ENCODE data around the gene LSM14B.
"Not testable (repeated sequence)": the region's sequence is repeated elsewhere in the genome, so short reads cannot be mapped to it uniquely, and the experiment has no call there.

The LSM14B gene

DNA sequence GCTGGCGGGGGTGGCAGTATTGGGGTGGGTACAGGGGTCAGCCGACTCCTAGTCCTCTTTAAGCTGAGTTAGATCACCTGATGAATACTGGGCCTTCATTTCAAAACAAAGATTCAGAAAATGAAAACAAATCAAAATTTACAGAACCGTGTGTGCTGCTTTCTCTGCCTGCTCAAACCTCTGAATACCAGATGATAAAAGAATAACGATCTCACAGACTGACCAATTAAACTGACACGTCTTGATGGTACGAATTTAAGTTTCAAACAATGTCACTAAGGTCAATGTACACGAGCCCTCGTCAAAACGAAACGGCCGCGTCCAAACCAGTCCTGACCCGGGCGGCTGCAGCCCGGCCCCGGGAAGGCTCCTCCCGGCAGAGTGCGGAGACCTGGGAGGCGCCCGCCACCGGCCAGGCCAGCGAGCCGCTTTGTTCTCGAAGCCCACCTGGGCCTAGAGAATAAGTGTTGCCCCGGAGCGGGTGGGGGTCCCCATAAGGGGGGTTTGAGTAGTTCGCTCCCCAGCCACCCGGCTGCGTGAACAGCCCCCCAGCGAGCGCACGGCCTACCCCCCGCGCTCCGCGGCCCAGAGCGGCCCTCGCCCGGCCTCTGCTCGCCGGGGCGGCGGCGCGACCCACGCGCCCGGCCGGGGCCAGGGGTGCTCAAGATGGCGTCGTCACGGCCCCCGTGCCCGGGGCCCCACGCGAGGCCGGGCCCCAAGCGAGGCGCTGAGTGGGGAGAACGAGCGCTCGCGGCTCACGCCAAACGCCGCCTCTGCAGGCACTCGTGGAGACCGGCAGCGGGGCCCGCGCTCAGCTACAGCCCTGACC lies 20.2 kb downstream of the LSM14B start:
- intact Hi-C loops (cut with DNase I) = loop anchor here (2.0 to 10.0 kb wide), 3 partner anchors 20 to 92 kb away; partner anchors contain the start of genes LSM14B, OSBPL2 and TAF4
- DNase-seq = peak in 10 of 42 donors; percentile 13 to 53 (median 30)

- peak; percentile 52 to 94 (median 90) for DNase-seq
- intact Hi-C loops (cut with DNase I) = loop anchor here (2.0 to 10.0 kb wide), 3 partner anchors 21 to 91 kb away; partner anchors contain the start of genes LSM14B, OSBPL2 and TAF4
These were observed 21.0 kb downstream of the LSM14B start, which contains the start of the genes PSMA7 and SS18L1 for GRCh38 chr20:62143081-62143956. Gene PSMA7 (minus strand): TSS chr20:62143394. CDS start chr20:62143303, 91 bp downstream. Gene SS18L1 (plus strand): TSS chr20:62143769. CDS start chr20:62143821, 52 bp downstream.

- DNase-seq = peak in 41 of 42 donors; percentile 33 to 84 (median 67)
- intact Hi-C loops (cut with DNase I) = loop anchor here (2.0 to 10.0 kb wide), 3 partner anchors 21 to 91 kb away; partner anchors contain the start of genes LSM14B, OSBPL2 and TAF4
These were observed 21.9 kb downstream of the LSM14B start for GRCh38 chr20:62143957-62144825.

- no peak for DNase-seq
- intact Hi-C loops (cut with DNase I) = loop anchor here (10.0 kb wide), 1 partner anchor 89 kb away; the partner anchor contains the start of gene OSBPL2
These were observed 23.4 kb downstream of the LSM14B start for GRCh38 chr20:62145688-62146018.

DNA sequence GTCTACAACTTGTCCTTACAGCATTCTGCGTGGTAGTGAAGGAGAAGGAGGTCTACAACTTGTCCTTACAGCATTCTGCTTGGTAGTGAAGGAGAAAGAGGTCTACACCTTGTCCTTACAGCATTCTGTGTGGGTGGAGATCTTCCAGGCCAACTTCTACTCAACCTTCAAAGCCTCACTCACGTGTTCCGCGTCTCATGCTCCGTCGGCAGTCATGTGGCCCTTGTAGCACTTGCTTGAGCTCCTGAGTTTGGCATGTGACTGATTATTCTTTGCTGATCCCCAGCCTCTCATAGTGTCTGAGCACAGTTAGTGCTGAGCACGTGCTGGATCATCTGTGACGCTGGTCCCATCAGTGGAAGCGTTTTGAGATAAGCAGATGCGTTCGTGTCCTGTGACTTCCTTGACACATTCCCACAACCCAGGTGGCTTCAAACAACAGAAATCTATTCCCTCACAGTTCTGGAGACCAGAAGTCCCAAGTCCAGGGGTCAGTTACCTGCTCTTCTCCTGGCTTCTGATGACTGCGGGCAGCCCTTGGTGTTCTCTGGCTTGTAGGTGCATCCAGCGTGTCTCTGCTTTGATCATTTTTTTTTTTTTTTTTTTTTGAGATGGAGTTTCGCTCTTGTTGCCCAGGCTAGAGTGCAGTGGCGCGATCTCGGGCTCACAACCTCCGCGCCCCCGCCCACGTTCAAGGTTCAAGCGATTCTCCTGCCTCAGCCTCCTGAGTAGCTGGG lies 23.9 kb downstream of the LSM14B start:
- intact Hi-C loops (cut with DNase I) = loop anchor here (10.0 kb wide), 1 partner anchor 89 kb away; the partner anchor contains the start of gene OSBPL2
- DNase-seq = no peak

GRCh38 chr20:62147125-62147524 lies 24.9 kb downstream of the LSM14B start:
- no peak for DNase-seq
- intact Hi-C loops (cut with DNase I) = loop anchor here (10.0 kb wide), 1 partner anchor 88 kb away; the partner anchor contains the start of gene OSBPL2

DNA sequence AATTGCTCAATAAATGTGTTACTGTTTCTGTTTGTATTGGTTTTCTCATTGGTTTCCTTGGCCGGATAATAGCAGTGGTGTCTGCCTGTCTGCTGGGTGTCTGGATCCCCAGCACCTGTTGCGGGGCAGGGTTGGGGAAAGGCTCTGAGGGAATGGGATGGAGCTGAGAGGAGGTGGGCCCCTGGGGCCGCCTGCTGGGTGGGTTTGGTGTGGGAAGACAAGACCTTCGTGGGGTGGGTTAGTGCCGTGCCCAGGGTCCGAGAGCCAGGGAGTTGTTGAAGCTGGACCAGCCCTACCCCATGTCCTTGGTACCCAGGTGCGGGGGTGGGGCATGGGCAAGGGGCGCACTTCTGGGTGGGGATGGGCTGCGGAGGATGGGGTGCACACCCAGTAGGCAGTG lies 25.3 kb downstream of the LSM14B start:
- intact Hi-C loops (cut with DNase I) = loop anchor here (10.0 kb wide), 1 partner anchor 87 kb away; the partner anchor contains the start of gene OSBPL2
- DNase-seq = no peak

DNA sequence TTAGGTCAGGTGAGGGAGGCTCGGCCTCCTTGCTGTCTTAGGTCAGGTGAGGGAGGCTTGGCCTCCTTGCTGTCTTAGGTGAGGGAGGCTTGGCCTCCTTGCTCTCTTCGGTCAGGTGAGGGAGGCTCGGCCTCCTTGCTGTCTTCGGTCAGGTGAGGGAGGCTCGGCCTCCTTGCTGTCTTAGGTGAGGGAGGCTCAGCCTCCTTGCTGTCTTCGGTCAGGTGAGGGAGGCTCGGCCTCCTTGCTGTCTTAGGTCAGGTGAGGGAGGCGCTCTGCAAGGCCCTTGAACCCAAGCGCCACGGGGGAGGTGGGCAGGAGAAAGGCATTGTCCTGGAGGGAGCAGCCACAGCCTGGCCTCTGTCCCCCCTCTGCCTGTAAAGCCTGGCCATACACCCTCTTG lies 26.1 kb downstream of the LSM14B start:
- intact Hi-C loops (cut with DNase I) = loop anchor here (10.0 kb wide), 1 partner anchor 86 kb away; the partner anchor contains the start of gene OSBPL2
- not testable (repeated sequence) for DNase-seq

DNA sequence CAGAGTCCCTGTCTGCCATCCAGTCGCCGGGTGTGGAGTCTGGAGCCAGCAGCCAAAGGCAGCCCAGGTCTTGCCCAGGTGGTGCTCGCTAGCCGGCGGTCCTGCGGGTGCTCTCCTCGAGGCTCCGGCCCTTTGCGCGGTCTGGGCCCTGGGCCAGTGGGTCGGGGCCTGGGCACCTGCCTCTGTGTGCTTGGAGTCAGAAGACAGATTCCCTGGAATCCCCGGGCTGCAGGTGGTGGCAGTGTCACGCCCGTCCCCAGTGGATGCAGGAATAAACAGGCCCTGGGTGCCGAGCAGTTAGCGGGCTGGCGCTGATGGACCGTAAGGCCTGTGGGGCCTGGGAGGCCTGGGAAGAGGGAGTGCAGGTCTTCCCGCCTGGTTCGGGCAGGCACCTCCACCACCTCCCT lies 26.6 kb downstream of the LSM14B start:
- intact Hi-C loops (cut with DNase I) = loop anchor here (10.0 kb wide), 1 partner anchor 86 kb away; the partner anchor contains the start of gene OSBPL2
- no peak for DNase-seq

- DNase-seq = peak in 12 of 42 donors; percentile 22 to 57 (median 41)
- intact Hi-C loops (cut with DNase I) = loop anchor here (10.0 kb wide), 1 partner anchor 85 kb away; the partner anchor contains the start of gene OSBPL2
These were observed 27.4 kb downstream of the LSM14B start for GRCh38 chr20:62149532-62150309.

DNA sequence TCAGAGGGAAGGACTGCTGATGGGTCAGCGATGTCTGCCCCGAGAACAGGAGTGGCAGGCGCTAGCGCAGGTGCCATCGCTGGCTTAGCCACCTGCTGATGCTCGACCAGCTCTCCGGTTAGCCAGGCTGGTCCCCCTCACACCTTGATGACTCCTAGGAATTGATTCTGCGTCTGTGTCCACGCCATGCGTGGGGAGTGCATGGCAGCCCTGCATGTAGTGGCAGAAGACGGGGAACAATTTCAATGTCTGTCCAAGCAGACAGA lies 28.0 kb downstream of the LSM14B start:
- no peak for DNase-seq
- intact Hi-C loops (cut with DNase I) = no loop called here

- intact Hi-C loops (cut with DNase I) = no loop called here
- no peak for DNase-seq
These were observed 28.9 kb downstream of the LSM14B start for GRCh38 chr20:62151225-62151624.

GRCh38 chr20:62151835-62152364 lies 29.6 kb downstream of the LSM14B start:
- no peak for DNase-seq
- intact Hi-C loops (cut with DNase I) = no loop called here

DNA sequence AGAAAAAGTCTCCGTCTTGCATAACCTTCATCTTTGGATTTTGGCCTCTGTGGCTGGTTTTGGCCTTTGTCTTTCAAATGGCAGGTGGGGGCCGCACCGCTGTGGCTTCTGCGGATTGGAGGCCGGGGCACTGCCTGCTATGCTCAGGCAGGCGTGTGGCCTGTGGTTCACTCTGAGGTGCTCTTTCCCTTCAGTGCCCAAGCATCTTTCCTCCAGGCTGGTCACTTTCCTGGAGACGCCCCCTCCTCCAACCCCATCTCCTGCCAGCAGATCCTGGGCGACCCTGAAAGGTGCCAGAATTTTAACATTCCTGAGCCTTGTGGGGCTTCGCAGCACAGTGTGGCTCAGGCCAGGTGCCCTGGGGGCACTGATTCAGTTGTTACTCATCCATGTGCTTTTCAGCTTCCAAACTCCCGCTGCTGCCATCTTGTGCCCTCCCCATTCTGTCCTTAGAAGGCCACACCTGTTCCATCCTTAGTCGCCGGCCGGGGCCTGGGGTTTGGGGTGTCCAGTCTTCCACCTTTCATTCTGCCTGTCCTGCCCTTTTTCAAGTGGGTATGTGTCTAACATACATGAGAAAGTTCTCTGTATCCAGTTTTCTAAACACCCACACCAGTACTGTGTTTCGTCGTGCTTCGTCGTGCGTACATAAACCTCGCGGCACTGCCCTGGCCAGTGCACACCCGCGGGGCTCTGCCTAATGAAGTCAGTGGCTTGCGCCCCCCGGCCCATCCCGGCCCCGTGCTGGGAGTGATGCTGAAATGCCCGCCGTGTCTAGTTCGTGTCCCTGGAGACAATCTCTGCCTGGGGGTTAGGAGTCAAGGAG lies 33.4 kb downstream of the LSM14B start:
- intact Hi-C loops (cut with DNase I) = no loop called here
- no peak for DNase-seq

DNA sequence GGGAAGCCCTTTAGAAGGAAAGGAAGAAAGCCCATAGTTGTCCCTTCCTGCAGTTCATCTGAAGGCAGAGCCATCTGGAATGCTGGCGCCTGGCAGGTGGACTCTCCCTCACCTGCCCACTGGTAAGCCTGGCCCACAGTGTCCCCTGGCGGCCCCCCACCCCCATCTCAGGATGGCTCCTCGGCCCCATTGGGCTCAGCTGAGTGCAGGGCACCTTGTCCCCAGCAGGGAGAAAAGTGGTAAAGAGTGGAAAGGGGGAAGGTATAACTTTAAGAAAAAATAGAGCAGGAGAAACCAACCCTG lies 33.9 kb downstream of the LSM14B start:
- DNase-seq = no peak
- intact Hi-C loops (cut with DNase I) = no loop called here
